ENCODE results near the gene GIPR.

- no peak for TF ChIP-seq EZH2 (IDR thresholded peaks at IDR 0.05; ENCODE audit: low read length, unreplicated experiment)
- TF ChIP-seq, protein P1, sequence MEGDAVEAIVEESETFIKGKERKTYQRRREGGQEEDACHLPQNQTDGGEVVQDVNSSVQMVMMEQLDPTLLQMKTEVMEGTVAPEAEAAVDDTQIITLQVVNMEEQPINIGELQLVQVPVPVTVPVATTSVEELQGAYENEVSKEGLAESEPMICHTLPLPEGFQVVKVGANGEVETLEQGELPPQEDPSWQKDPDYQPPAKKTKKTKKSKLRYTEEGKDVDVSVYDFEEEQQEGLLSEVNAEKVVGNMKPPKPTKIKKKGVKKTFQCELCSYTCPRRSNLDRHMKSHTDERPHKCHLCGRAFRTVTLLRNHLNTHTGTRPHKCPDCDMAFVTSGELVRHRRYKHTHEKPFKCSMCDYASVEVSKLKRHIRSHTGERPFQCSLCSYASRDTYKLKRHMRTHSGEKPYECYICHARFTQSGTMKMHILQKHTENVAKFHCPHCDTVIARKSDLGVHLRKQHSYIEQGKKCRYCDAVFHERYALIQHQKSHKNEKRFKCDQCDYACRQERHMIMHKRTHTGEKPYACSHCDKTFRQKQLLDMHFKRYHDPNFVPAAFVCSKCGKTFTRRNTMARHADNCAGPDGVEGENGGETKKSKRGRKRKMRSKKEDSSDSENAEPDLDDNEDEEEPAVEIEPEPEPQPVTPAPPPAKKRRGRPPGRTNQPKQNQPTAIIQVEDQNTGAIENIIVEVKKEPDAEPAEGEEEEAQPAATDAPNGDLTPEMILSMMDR (conservative IDR thresholded peaks at IDR 0.05; ENCODE audit: low read depth, low read length) = no peak
Measured at GRCh38 chr19:45705710-45706415, 37.8 kb downstream of the GIPR start.

Measured in PC-3 (cell line).